Neural cell (in vitro differentiated cells): ENCODE results near the gene PLEKHB2. TPM values are rescaled to one million over a fixed set of nuclear protein-coding genes. Genes with fewer than 3 reads are reported as not detected.

Experiments used
- H2AFZ ChIP-seq: fragments of 200-600, 300-800 bp; sonication (generic), shearing (Covaris generic); 2 replicates; pipeline ENCODE4 v1.6.0; 2014; ENCODE audit warnings: low read depth, mild to moderate bottlenecking, antibody characterized with exemption, low read length, moderate library complexity
- H3F3A ChIP-seq: fragments of 200-600 bp; shearing (Covaris generic); 2 replicates; pipeline ENCODE4 v1.6.1; 2016; ENCODE audit warnings: mild to moderate bottlenecking, moderate library complexity, mixed read lengths, antibody characterized with exemption, low read length; ENCODE audit not compliant: insufficient read depth, poor library complexity, severe bottlenecking
- H3K27ac ChIP-seq: fragments of 200-600, 300-800 bp; sonication (generic), shearing (Covaris generic); 2 replicates; pipeline ENCODE4 v1.5.1; 2014; ENCODE audit warnings: mild to moderate bottlenecking, low read length, moderate library complexity
- H3K27me3 ChIP-seq: fragments of 300-800, 200-600 bp; sonication (generic), shearing (Covaris generic); 2 replicates; pipeline ENCODE4 v1.6.0; 2014; ENCODE audit warnings: mild to moderate bottlenecking, low read depth, low read length, moderate library complexity; ENCODE audit not compliant: insufficient read depth
- H3K36me3 ChIP-seq: fragments of 300-800, 200-600 bp; sonication (generic), shearing (Covaris generic); 2 replicates; pipeline ENCODE4 v1.5.1; 2014; ENCODE audit warnings: mild to moderate bottlenecking, antibody characterized with exemption, low read length, moderate library complexity; ENCODE audit not compliant: insufficient read depth
- H3K4me2 ChIP-seq: fragments of 300-800, 200-600 bp; sonication (generic), shearing (Covaris generic); 2 replicates; pipeline ENCODE4 v1.6.0; 2014; ENCODE audit warnings: mild to moderate bottlenecking, low read length
- H3K4me3 ChIP-seq: fragments of 300-800, 200-600 bp; sonication (generic), shearing (Covaris generic); 2 replicates; pipeline ENCODE4 v1.5.1; 2014; ENCODE audit warnings: mild to moderate bottlenecking, low read length, moderate library complexity
- H3K79me2 ChIP-seq: fragments of 200-600 bp; shearing (Covaris generic); replicated peaks from 2 replicates; pipeline ENCODE4 v1.6.0; 2014; ENCODE audit warnings: mild to moderate bottlenecking, low read length, moderate library complexity; ENCODE audit not compliant: insufficient read depth
- H3K9ac ChIP-seq: fragments of 300-800, 200-600 bp; sonication (generic), shearing (Covaris generic); 2 replicates; pipeline ENCODE4 v1.6.1; 2016; ENCODE audit warnings: mild to moderate bottlenecking, low read length, mixed read lengths
- H3K9me2 ChIP-seq: fragments of 200-600 bp; shearing (Covaris generic); 2 replicates; pipeline ENCODE4 v1.6.1; 2016; ENCODE audit warnings: mild to moderate bottlenecking, low read length, mixed read lengths; ENCODE audit not compliant: insufficient read depth
- H3K9me3 ChIP-seq: fragments of 200-600, 300-800 bp; sonication (generic), shearing (Covaris generic); 2 replicates; pipeline ENCODE4 v1.6.1; 2016; ENCODE audit warnings: mild to moderate bottlenecking, mixed run types, low read length, moderate library complexity, mixed read lengths
- H4K20me1 ChIP-seq: fragments of 200-600 bp; shearing (Covaris generic); 2 replicates; pipeline ENCODE4 v1.6.1; 2016; ENCODE audit warnings: mild to moderate bottlenecking, mixed run types; ENCODE audit not compliant: insufficient read depth
- EP300 ChIP-seq: fragments of 450-650 bp; conservative IDR thresholded peaks from 2 replicates; pipeline ENCODE4 v1.6.1; 2014; ENCODE audit warnings: antibody characterized with exemption, mild to moderate bottlenecking, moderate library complexity; ENCODE audit not compliant: poor library complexity, severe bottlenecking
- EZH2 ChIP-seq: fragments of 200-600, 300-800 bp; shearing (Covaris generic), sonication (generic); IDR thresholded peaks from 2 replicates; pipeline ENCODE4 v1.6.1; 2014; ENCODE audit warnings: antibody characterized with exemption, low read length, borderline replicate concordance, mild to moderate bottlenecking; ENCODE audit not compliant: insufficient read depth, poor library complexity, severe bottlenecking
- MXI1 ChIP-seq: fragments of 450-650 bp; conservative IDR thresholded peaks from 2 replicates; pipeline ENCODE4 v1.6.1; 2014; ENCODE audit warnings: antibody characterized with exemption, mild to moderate bottlenecking; ENCODE audit not compliant: poor library complexity, severe bottlenecking
- POLR2AphosphoS5 ChIP-seq: IDR thresholded peaks from 2 replicates; pipeline ENCODE4 v1.6.1; 2012
- RAD21 ChIP-seq: fragments of 450-650 bp; conservative IDR thresholded peaks from 2 replicates; pipeline ENCODE4 v1.6.1; 2014; ENCODE audit warnings: antibody characterized with exemption, mild to moderate bottlenecking, moderate library complexity
- SMC3 ChIP-seq: fragments of 450-650 bp; conservative IDR thresholded peaks from 2 replicates; pipeline ENCODE4 v1.6.1; 2014; ENCODE audit warnings: antibody characterized with exemption, mild to moderate bottlenecking, moderate library complexity; ENCODE audit not compliant: poor library complexity
- TAF1 ChIP-seq: IDR thresholded peaks from 2 replicates; pipeline ENCODE4 v1.6.1; 2012; ENCODE audit warnings: low read depth
- polyA plus RNA-seq: library from polyadenylated mRNA; depleted of rRNA; stranded (reverse); fragments of >200 nt; gene quantifications from 2 replicates; pipeline ENCODE4 v1.2.3, GENCODE V29; 2014
- TF ChIP-seq, protein P1 (sequence below): fragments of 450-650 bp; IDR thresholded peaks from 2 replicates; pipeline ENCODE4 v1.5.1; 2014; ENCODE audit warnings: antibody characterized with exemption, mild to moderate bottlenecking, moderate library complexity; ENCODE audit not compliant: poor library complexity, severe bottlenecking
- TF ChIP-seq, protein P2 (sequence below): IDR thresholded peaks from 2 replicates; pipeline ENCODE4 v1.6.1; 2012; ENCODE audit warnings: borderline replicate concordance

Gene PLEKHB2
- polyA plus RNA-seq, 1 donor from 2014 or later = 85.0 TPM

DNA sequence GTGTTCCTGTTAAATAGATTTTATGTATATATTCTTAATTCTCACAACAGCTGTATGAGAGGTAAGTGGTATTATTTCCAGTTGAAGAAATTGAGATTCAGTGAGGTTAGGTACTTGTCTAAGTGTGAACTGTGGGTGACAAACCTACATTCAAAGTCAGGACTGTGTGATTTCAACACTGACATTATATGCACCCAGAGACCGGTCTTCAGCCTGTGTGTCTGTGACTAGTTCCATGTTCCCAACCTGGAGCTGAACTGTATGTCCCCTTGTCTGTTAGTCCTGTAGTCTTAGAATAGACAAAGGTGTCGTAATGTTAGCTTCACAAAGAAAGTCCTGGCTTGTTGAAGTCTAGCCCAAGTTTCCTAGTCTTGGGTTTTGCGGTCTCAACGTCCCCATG lies 17.4 kb downstream of the PLEKHB2 start:
- Histone ChIP-seq H3K9me3 (no peaks in the 10 kb centered on the region), H3K79me2 (peaks cover 6% of the 10 kb centered on the region), H2AFZ (no peak overlapping the region), H3K27ac (no peak overlapping the region), H3K4me3 (no peak overlapping the region), H4K20me1 (no peaks in the 10 kb centered on the region), H3K36me3 (peaks cover 2% of the 10 kb centered on the region), H3K9ac (no peak overlapping the region), H3F3A (no peaks in the 10 kb centered on the region), H3K4me2 (no peak overlapping the region), H3K9me2 (no peaks in the 10 kb centered on the region), H3K27me3 (no peaks in the 10 kb centered on the region)
- no peak for TF ChIP-seq MXI1
- TF ChIP-seq EP300 = no peak
- no peak for TF ChIP-seq TAF1
- no peak for TF ChIP-seq EZH2
- TF ChIP-seq, protein P1, sequence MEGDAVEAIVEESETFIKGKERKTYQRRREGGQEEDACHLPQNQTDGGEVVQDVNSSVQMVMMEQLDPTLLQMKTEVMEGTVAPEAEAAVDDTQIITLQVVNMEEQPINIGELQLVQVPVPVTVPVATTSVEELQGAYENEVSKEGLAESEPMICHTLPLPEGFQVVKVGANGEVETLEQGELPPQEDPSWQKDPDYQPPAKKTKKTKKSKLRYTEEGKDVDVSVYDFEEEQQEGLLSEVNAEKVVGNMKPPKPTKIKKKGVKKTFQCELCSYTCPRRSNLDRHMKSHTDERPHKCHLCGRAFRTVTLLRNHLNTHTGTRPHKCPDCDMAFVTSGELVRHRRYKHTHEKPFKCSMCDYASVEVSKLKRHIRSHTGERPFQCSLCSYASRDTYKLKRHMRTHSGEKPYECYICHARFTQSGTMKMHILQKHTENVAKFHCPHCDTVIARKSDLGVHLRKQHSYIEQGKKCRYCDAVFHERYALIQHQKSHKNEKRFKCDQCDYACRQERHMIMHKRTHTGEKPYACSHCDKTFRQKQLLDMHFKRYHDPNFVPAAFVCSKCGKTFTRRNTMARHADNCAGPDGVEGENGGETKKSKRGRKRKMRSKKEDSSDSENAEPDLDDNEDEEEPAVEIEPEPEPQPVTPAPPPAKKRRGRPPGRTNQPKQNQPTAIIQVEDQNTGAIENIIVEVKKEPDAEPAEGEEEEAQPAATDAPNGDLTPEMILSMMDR = no peak
- TF ChIP-seq RAD21 = no peak
- TF ChIP-seq, protein P2, sequence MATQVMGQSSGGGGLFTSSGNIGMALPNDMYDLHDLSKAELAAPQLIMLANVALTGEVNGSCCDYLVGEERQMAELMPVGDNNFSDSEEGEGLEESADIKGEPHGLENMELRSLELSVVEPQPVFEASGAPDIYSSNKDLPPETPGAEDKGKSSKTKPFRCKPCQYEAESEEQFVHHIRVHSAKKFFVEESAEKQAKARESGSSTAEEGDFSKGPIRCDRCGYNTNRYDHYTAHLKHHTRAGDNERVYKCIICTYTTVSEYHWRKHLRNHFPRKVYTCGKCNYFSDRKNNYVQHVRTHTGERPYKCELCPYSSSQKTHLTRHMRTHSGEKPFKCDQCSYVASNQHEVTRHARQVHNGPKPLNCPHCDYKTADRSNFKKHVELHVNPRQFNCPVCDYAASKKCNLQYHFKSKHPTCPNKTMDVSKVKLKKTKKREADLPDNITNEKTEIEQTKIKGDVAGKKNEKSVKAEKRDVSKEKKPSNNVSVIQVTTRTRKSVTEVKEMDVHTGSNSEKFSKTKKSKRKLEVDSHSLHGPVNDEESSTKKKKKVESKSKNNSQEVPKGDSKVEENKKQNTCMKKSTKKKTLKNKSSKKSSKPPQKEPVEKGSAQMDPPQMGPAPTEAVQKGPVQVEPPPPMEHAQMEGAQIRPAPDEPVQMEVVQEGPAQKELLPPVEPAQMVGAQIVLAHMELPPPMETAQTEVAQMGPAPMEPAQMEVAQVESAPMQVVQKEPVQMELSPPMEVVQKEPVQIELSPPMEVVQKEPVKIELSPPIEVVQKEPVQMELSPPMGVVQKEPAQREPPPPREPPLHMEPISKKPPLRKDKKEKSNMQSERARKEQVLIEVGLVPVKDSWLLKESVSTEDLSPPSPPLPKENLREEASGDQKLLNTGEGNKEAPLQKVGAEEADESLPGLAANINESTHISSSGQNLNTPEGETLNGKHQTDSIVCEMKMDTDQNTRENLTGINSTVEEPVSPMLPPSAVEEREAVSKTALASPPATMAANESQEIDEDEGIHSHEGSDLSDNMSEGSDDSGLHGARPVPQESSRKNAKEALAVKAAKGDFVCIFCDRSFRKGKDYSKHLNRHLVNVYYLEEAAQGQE = no peak
- no peak for TF ChIP-seq POLR2AphosphoS5
- TF ChIP-seq SMC3 = no peak

DNA sequence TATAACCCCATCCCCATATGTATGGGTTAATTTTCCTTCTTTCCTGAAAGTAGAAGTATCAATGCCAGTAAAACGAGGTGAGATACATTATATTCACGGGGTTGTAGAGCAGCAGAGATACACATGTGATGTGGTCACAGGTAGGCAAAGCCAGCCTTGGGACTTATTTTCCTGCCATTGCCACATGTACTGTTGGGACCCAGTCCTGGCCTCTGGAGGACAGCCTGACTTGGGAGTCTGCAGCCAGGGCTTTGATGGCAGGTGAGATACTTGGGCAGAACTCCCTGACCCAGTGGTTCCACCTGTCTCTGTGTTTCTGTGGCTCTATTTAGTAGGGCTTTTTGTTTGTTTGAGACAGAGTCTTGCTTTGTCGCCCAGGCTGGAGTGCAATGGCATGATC lies 18.1 kb downstream of the PLEKHB2 start:
- no peaks in the 10 kb centered on the region for H3K9me3 ChIP-seq
- no peaks in the 10 kb centered on the region for H3K9me2 ChIP-seq
- no peak overlapping the region for H3K4me3 ChIP-seq
- TF ChIP-seq EZH2 = no peak
- no peak for TF ChIP-seq MXI1
- TF ChIP-seq, protein P1 = no peak
- TF ChIP-seq SMC3 = no peak
- TF ChIP-seq, protein P2 = no peak
- no peak for TF ChIP-seq RAD21
- TF ChIP-seq EP300 = no peak
- no peak for TF ChIP-seq POLR2AphosphoS5
- no peak for TF ChIP-seq TAF1
- H3K79me2 ChIP-seq = peaks cover 3% of the 10 kb centered on the region
- no peaks in the 10 kb centered on the region for H3F3A ChIP-seq
- no peak overlapping the region for H3K9ac ChIP-seq
- peaks cover 8% of the 10 kb centered on the region for H3K36me3 ChIP-seq
- no peak overlapping the region for H2AFZ ChIP-seq
- H4K20me1 ChIP-seq = no peaks in the 10 kb centered on the region
- H3K27me3 ChIP-seq = no peaks in the 10 kb centered on the region
- H3K27ac ChIP-seq = no peak overlapping the region
- H3K4me2 ChIP-seq = no peak overlapping the region
